K562 (cell line): Measurements from ENCODE around the gene SULT1C3. TPM values are rescaled to one million over a fixed set of nuclear protein-coding genes. Genes with fewer than 3 reads are reported as not detected.

Experiments used
- ATAC-seq: fragments of 200-7000 bp; cut with Tn5 transposase; 3 replicates; pipeline ENCODE4 v1.9.1; 2020; ENCODE audit warnings: moderate library complexity
- BruUV-seq: library from RNA; stranded (reverse); fragments of 400-500 nt; replicated peaks from 2 replicates; lab custom pipeline; 2021; lab: Mats Ljungman, UMichigan
- CTCF ChIA-PET: fragments of 300-600 bp; formaldehyde crosslinking; extraction: SDS; loops from one replicate; lab custom pipeline; 2021; ENCODE audit warnings: low intra/inter-chr PET ratio; lab: Yijun Ruan, JAX
- POLR2A ChIA-PET: fragments of 300-600, 350-650 bp; sonication (Branson Sonifier 250); formaldehyde crosslinking; extraction: SDS; loops from one replicate; lab custom pipeline; 2021; ENCODE audit warnings: antibody characterized with exemption, inconsistent platforms; lab: Yijun Ruan, JAX
- DNase-seq, 4 experiments: peaks; one replicate each; pipeline versions ENCODE4 v3.0.0 to v3.0.0-alpha.2; 2011 to 2018; ENCODE audit warnings: low spot score in 3 of 4, mixed read lengths in 3 of 4; ENCODE audit errors: extremely low read depth in 1 of 4
- FAIRE-seq: peaks from 2 replicates; lab custom pipeline; 2011; peaks lifted over from hg19 to GRCh38; lab: Jason Lieb, UNC
- H2AFZ ChIP-seq: 2 replicates; pipeline ENCODE4 v1.6.0; 2011; ENCODE audit warnings: low read depth, low read length, control low read depth, inconsistent platforms
- H3K27ac ChIP-seq: fragments of 200-600 bp; 3 replicates; pipeline ENCODE4 v1.8.0; 2011; ENCODE audit warnings: low read depth, mild to moderate bottlenecking, control low read depth, inconsistent platforms, low read length, moderate library complexity, mixed read lengths; ENCODE audit errors: extremely low read depth
- H3K27me3 ChIP-seq, 2 experiments: fragments of 300-600 bp in 1 of 2; 2 replicates in 1 of 2; 3 replicates in 1 of 2; pipeline versions ENCODE4 v1.6.0 to v1.8.0; 2011; ENCODE audit warnings: inconsistent platforms in 2 of 2, low read length in 2 of 2, mild to moderate bottlenecking in 1 of 2, mixed read lengths in 1 of 2, moderate library complexity in 1 of 2; ENCODE audit not compliant: control insufficient read depth in 2 of 2, insufficient read depth in 2 of 2
- H3K36me3 ChIP-seq: fragments of 300-600 bp; 3 replicates; pipeline ENCODE4 v1.8.0; 2011; ENCODE audit warnings: mild to moderate bottlenecking, low read length, inconsistent platforms; ENCODE audit not compliant: control insufficient read depth, insufficient read depth
- H3K4me1 ChIP-seq, 2 experiments: fragments of 200-600 bp in 1 of 2; replicated peaks in 1 of 2; 2 replicates in 1 of 2; 3 replicates in 1 of 2; pipeline versions ENCODE4 v1.5.1 to v1.8.0; 2011; ENCODE audit warnings: inconsistent platforms in 2 of 2, low read length in 2 of 2, mild to moderate bottlenecking in 1 of 2, mixed read lengths in 1 of 2, moderate library complexity in 1 of 2; ENCODE audit not compliant: control insufficient read depth in 2 of 2, insufficient read depth in 2 of 2
- H3K4me2 ChIP-seq: 2 replicates; pipeline ENCODE4 v1.6.1; 2011; ENCODE audit warnings: low read length, control low read depth, inconsistent platforms, mixed read lengths; ENCODE audit not compliant: insufficient read depth
- H3K4me3 ChIP-seq: fragments of 200-600 bp; sonication (generic), shearing (Covaris generic); 2 replicates; pipeline ENCODE4 v1.5.1; 2016; ENCODE audit warnings: control low read depth, inconsistent platforms
- H3K79me2 ChIP-seq: fragments of 200-600 bp; 3 replicates; pipeline ENCODE4 v1.8.0; 2011; ENCODE audit warnings: low read length, inconsistent platforms; ENCODE audit not compliant: control insufficient read depth, insufficient read depth
- H3K9ac ChIP-seq, 2 experiments: 2 replicates each; pipeline versions ENCODE4 v1.6.0 to v1.6.1; 2011; ENCODE audit warnings: low read depth in 2 of 2, low read length in 2 of 2, control low read depth in 1 of 2, inconsistent platforms in 1 of 2, mild to moderate bottlenecking in 1 of 2, mixed read lengths in 1 of 2; ENCODE audit not compliant: insufficient read depth in 1 of 2
- H3K9me1 ChIP-seq: one replicate; pipeline ENCODE4 v1.6.0; 2011; ENCODE audit warnings: inconsistent platforms, mild to moderate bottlenecking, low read length, moderate library complexity; ENCODE audit not compliant: control insufficient read depth, insufficient read depth
- H3K9me3 ChIP-seq: replicated peaks from 2 replicates; pipeline ENCODE4 v1.5.1; 2011; ENCODE audit warnings: low read depth, low read length, inconsistent platforms; ENCODE audit not compliant: control insufficient read depth, insufficient read depth
- H4K20me1 ChIP-seq: replicated peaks from 2 replicates; pipeline ENCODE4 v1.6.1; 2011; ENCODE audit warnings: low read length, inconsistent platforms, mixed read lengths; ENCODE audit not compliant: control insufficient read depth, insufficient read depth
- SRF ChIP-seq, 2 experiments: fragments of 250-450, 450-650 bp in 1 of 2; sonication (Bioruptor Pico) in 1 of 2; sonication (generic) in 1 of 2; formaldehyde crosslinking; IDR thresholded peaks; 2 replicates each; pipeline versions ENCODE4 v1.5.0 to v1.5.1; 2020 to 2022; ENCODE audit warnings: mild to moderate bottlenecking in 1 of 2, missing genetic modification reagents in 1 of 2
- TRIM24 ChIP-seq, 2 experiments: fragments of 450-650 bp; IDR thresholded peaks; 2 replicates each; pipeline ENCODE4 v1.6.1; 2016
- WGBS: fragments of 100-300 bp; shearing (Covaris generic); methylation state at CpG from one replicate; pipeline ENCODE4 v1.1.6; 2016; ENCODE audit warnings: low coverage, mixed read lengths; ENCODE audit not compliant: insufficient coverage; ENCODE audit errors: missing lambda C conversion rate; 5-methylcytosine and 5-hydroxymethylcytosine counted together
- in situ Hi-C: fragments of 300-500 bp; cut with MboI; formaldehyde crosslinking; loops from 4 replicates; pipeline ENCODE4 v1.15.0; 2018; ENCODE audit warnings: inconsistent platforms, mixed read lengths
- intact Hi-C: fragments of 100-400 bp; cut with micrococcal nuclease; formaldehyde crosslinking; loops from 2 replicates; pipeline ENCODE4 v1.14.2; 2022
- polyA plus RNA-seq, 8 experiments: library from polyadenylated mRNA; depleted of rRNA in 4 of 8; stranded (reverse) in 5 of 8; unstranded in 3 of 8; fragments of >200 nt; fragmentation: Nextera tagmentation in 2 of 8; fragmentation: Illumina TruSeq in 1 of 8; extraction: Ambion mirVana in 2 of 8; extraction: Trizol in 1 of 8; gene quantifications; 2 replicates each; pipeline versions ENCODE4 v1.2.1 to v1.2.3, GENCODE V29; 2011 to 2014; ENCODE audit warnings: inconsistent platforms in 1 of 8, missing spikeins in 1 of 8
- total RNA-seq, 7 experiments: library from RNA; depleted of rRNA in 6 of 7; stranded (reverse); fragments of >200 nt in 6 of 7; fragmentation: Illumina TruSeq in 2 of 7; extraction: Trizol in 2 of 7; gene quantifications; 2 replicates each; pipeline versions ENCODE4 v1.2.1 to v1.2.3, GENCODE V29; 2011 to 2021; ENCODE audit warnings: low replicate concordance in 1 of 7
- TF ChIP-seq, protein P1 (sequence below): fragments of 450-650 bp; formaldehyde crosslinking; IDR thresholded peaks from 2 replicates; pipeline ENCODE4 v1.4.0; 2022; ENCODE audit warnings: missing genetic modification characterization
- TF ChIP-seq, protein P2 (sequence below): fragments of 450-650 bp; formaldehyde crosslinking; IDR thresholded peaks from 2 replicates; pipeline ENCODE4 v1.4.0; 2020; ENCODE audit warnings: mild to moderate bottlenecking, mixed read lengths

The SULT1C3 gene
- total and polyA plus RNA-seq, 9 of the 15 experiments (the other 6 are each of a cell fraction or from before 2014, with no cell fraction given): not detected

DNA sequence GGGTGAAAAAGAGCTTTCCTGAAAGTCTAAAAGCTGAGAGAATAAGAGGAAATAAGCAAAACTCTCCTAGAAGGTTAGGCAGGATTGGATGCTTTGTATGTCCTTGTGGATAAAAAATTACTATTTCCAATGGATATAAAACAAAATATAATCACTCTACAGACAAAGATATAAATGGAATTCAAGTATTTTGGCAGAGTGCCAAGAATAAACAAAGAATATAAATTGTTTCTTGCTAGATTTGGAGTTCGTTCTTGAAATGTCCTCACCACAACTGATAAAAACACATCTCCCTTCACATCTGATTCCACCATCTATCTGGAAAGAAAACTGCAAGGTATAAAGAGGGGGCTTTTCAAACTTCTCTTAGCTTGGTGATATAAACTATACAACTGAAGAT lies 13.3 kb downstream of the SULT1C3 start (continued):
- TF ChIP-seq, protein P1, sequence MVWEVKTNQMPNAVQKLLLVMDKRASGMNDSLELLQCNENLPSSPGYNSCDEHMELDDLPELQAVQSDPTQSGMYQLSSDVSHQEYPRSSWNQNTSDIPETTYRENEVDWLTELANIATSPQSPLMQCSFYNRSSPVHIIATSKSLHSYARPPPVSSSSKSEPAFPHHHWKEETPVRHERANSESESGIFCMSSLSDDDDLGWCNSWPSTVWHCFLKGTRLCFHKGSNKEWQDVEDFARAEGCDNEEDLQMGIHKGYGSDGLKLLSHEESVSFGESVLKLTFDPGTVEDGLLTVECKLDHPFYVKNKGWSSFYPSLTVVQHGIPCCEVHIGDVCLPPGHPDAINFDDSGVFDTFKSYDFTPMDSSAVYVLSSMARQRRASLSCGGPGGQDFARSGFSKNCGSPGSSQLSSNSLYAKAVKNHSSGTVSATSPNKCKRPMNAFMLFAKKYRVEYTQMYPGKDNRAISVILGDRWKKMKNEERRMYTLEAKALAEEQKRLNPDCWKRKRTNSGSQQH (CRISPR knock-in tag): no peak
- no peak for TF ChIP-seq SRF (CRISPR knock-in tag; IDR thresholded peaks at IDR 0.05)
- TF ChIP-seq, all 486 proteins: peak for 2

DNA sequence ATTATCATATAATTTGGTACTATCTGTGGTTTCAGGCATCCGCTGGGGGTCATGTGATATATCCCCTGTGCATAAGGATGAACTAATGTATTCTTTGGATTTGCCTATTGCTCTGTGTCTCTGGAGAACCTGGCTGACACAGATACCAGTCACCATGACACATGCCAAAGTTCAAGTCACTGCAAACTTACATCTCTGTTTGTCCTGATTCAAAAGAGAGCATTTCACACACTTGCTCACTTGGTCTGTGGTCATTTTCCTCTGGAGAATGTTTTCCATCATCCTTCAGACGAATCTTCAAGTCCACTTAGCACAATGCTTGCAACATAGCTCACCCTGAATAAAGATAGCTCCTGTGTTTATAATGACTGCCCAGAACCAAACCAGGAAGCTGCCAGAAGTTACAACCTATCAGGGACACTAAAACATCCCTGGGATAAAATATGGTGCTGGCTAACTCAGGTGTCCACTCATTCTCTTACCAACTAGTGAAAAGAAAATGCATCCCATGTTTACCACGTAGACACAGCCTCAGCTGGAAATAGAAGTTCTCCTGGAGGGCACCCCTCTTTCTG lies 18.1 kb downstream of the SULT1C3 start:
- WGBS: 0% methylated on average over 3 of the region's 3 CpGs
- no peak for DNase-seq
- Histone ChIP-seq H3K27me3 (no peaks in the 10 kb centered on the region), H2AFZ (no peak overlapping the region), H4K20me1 (no peaks in the 10 kb centered on the region), H3K9ac (no peak overlapping the region), H3K4me3 (no peak overlapping the region), H3K27ac (no peak overlapping the region), H3K79me2 (no peaks in the 10 kb centered on the region), H3K4me2 (no peak overlapping the region), H3K9me3 (no peaks in the 10 kb centered on the region), H3K4me1 (no peaks in the 10 kb centered on the region), H3K36me3 (no peaks in the 10 kb centered on the region)
- CTCF ChIA-PET: no interaction called here
- no peak for ATAC-seq
- FAIRE-seq: no peak
- no TSS peak for BruUV-seq
- TF ChIP-seq TRIM24 (IDR thresholded peaks at IDR 0.05): no peak
- TF ChIP-seq, protein P2, sequence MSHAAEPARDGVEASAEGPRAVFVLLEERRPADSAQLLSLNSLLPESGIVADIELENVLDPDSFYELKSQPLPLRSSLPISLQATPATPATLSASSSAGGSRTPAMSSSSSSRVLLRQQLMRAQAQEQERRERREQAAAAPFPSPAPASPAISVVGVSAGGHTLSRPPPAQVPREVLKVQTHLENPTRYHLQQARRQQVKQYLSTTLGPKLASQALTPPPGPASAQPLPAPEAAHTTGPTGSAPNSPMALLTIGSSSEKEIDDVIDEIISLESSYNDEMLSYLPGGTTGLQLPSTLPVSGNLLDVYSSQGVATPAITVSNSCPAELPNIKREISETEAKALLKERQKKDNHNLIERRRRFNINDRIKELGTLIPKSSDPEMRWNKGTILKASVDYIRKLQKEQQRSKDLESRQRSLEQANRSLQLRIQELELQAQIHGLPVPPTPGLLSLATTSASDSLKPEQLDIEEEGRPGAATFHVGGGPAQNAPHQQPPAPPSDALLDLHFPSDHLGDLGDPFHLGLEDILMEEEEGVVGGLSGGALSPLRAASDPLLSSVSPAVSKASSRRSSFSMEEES: 0 out of 2 replicates have a peak, but pooled peaks have one; percentile 18
- TF ChIP-seq, all 486 proteins: peak for 1
- no peaks in the 10 kb centered on the region for H3K9me1 ChIP-seq
- in situ Hi-C loops: no loop called here
- POLR2A ChIA-PET: interaction anchor here (1.1 kb wide), 1 partner anchor 9 kb away, joined by 3 read pairs; no protein-coding TSS in a partner anchor
- intact Hi-C loops: no loop called here
